HG03045 (cell line): ENCODE measurements around the gene BIRC7.
"Not testable (repeated sequence)": the region's sequence is repeated elsewhere in the genome, so short reads cannot be mapped to it uniquely, and the experiment has no call there.

Source experiments
- ATAC-seq: cut with Tn5 transposase; IDR thresholded peaks from one replicate; pipeline ENCODE4 v1.9.1; 2021; ENCODE audit warnings: mild to moderate bottlenecking, moderate library complexity; ENCODE audit not compliant: unreplicated experiment

The BIRC7 gene

GRCh38 chr20:63206878-63207277, 28.8 kb upstream of the BIRC7 start:
- ATAC-seq: no peak

GRCh38 chr20:63208346-63208909, 27.3 kb upstream of the BIRC7 start:
- no peak for ATAC-seq

- no peak for ATAC-seq
Observed at GRCh38 chr20:63210011-63210605, 25.6 kb upstream of the BIRC7 start.

GRCh38 chr20:63212393-63212730, 23.3 kb upstream of the BIRC7 start:
- ATAC-seq: no peak

- ATAC-seq: no peak
Observed at GRCh38 chr20:63212792-63213191, 22.9 kb upstream of the BIRC7 start.

- no peak for ATAC-seq
Observed at GRCh38 chr20:63214514-63214913, 21.2 kb upstream of the BIRC7 start.

GRCh38 chr20:63215101-63216040, 20.3 kb upstream of the BIRC7 start:
- peak; percentile 22 for ATAC-seq

- ATAC-seq: peak; percentile 84
Observed at GRCh38 chr20:63216041-63216848, 19.5 kb upstream of the BIRC7 start, which contains the start of gene YTHDF1. Gene YTHDF1, minus strand, starts transcription at chr20:63216131. Its CDS starts 239 bp downstream, at chr20:63215892.

GRCh38 chr20:63216849-63217471, 18.7 kb upstream of the BIRC7 start:
- ATAC-seq: no peak

GRCh38 chr20:63217706-63218105, 18.0 kb upstream of the BIRC7 start:
- no peak for ATAC-seq

GRCh38 chr20:63218701-63219446, 16.8 kb upstream of the BIRC7 start:
- ATAC-seq: no peak

- ATAC-seq: no peak
Observed at GRCh38 chr20:63219447-63219821, 16.3 kb upstream of the BIRC7 start.

- no peak for ATAC-seq
Observed at GRCh38 chr20:63219866-63220521, 15.7 kb upstream of the BIRC7 start.

GRCh38 chr20:63220696-63221399, 14.9 kb upstream of the BIRC7 start:
- ATAC-seq: no peak

GRCh38 chr20:63221400-63222053, 14.2 kb upstream of the BIRC7 start:
- ATAC-seq: not testable (repeated sequence)

- no peak for ATAC-seq
Observed at GRCh38 chr20:63222541-63222940, 13.2 kb upstream of the BIRC7 start.

GRCh38 chr20:63223121-63223825, 12.4 kb upstream of the BIRC7 start:
- no peak for ATAC-seq

GRCh38 chr20:63223826-63224207, 11.9 kb upstream of the BIRC7 start:
- no peak for ATAC-seq
